CD1c-positive myeloid dendritic cell (primary cell): ENCODE results near the gene TAOK1.
A peak's percentile ranks its signal among the peaks of the same experiment; 100 is the strongest.
"Not testable (repeated sequence)": the region's sequence is repeated elsewhere in the genome, so short reads cannot be mapped to it uniquely, and the experiment has no call there.

Experiments used
- DNase-seq: peaks from one replicate; pipeline ENCODE4 v3.0.0-alpha.2; 2016; ENCODE audit errors: extremely low spot score

TAOK1 gene

GRCh38 chr17:29444589-29444988 lies 54.4 kb downstream of the TAOK1 start:
- no peak for DNase-seq

GRCh38 chr17:29445844-29446243 lies 55.7 kb downstream of the TAOK1 start:
- no peak for DNase-seq

- no peak for DNase-seq
Observed at GRCh38 chr17:29449865-29450671, 59.9 kb downstream of the TAOK1 start.

GRCh38 chr17:29451121-29451742 lies 61.1 kb downstream of the TAOK1 start:
- DNase-seq: no peak

- no peak for DNase-seq
Observed at GRCh38 chr17:29458066-29458465, 67.9 kb downstream of the TAOK1 start.

GRCh38 chr17:29461483-29462206 lies 71.5 kb downstream of the TAOK1 start:
- DNase-seq: no peak

- no peak for DNase-seq
Observed at GRCh38 chr17:29469276-29469675, 79.1 kb downstream of the TAOK1 start.

GRCh38 chr17:29473437-29473836 lies 83.3 kb downstream of the TAOK1 start:
- DNase-seq: not testable (repeated sequence)

- DNase-seq: no peak
Observed at GRCh38 chr17:29474297-29474696, 84.1 kb downstream of the TAOK1 start.

- no peak for DNase-seq
Observed at GRCh38 chr17:29475891-29476290, 85.7 kb downstream of the TAOK1 start.

- not testable (repeated sequence) for DNase-seq
Observed at GRCh38 chr17:29480249-29480928, 90.2 kb downstream of the TAOK1 start.

GRCh38 chr17:29483503-29483902 lies 93.3 kb downstream of the TAOK1 start:
- no peak for DNase-seq

GRCh38 chr17:29495011-29495410 lies 104.8 kb downstream of the TAOK1 start:
- no peak for DNase-seq

GRCh38 chr17:29504711-29505110 lies 114.5 kb downstream of the TAOK1 start:
- DNase-seq: peak; percentile 2

- peak; percentile 79 for DNase-seq
Observed at GRCh38 chr17:29505836-29506235, 115.7 kb downstream of the TAOK1 start.

- DNase-seq: no peak
Observed at GRCh38 chr17:29510953-29511352, 120.8 kb downstream of the TAOK1 start.

GRCh38 chr17:29514792-29515191 lies 124.6 kb downstream of the TAOK1 start:
- no peak for DNase-seq

GRCh38 chr17:29518359-29518758 lies 128.2 kb downstream of the TAOK1 start:
- DNase-seq: no peak

- no peak for DNase-seq
Observed at GRCh38 chr17:29524692-29525091, 134.5 kb downstream of the TAOK1 start.

GRCh38 chr17:29526322-29526721 lies 136.2 kb downstream of the TAOK1 start:
- DNase-seq: no peak

- DNase-seq: no peak
Observed at GRCh38 chr17:29533976-29534375, 143.8 kb downstream of the TAOK1 start.

- no peak for DNase-seq
Observed at GRCh38 chr17:29544066-29544465, 153.9 kb downstream of the TAOK1 start.
